SU-DHL-6 (cell line): Measurements from ENCODE around the gene TEX35.

ENCODE experiments used
- H2AFZ ChIP-seq: fragments of 200-600 bp; sonication (generic); 2 replicates; pipeline ENCODE4 v1.6.1; 2014; ENCODE audit warnings: low read depth, mild to moderate bottlenecking, moderate library complexity, mixed read lengths, antibody characterized with exemption, low read length; ENCODE audit not compliant: severe bottlenecking
- H3F3A ChIP-seq: fragments of 200-600 bp; shearing (Covaris generic); 2 replicates; pipeline ENCODE4 v1.6.0; 2016; ENCODE audit warnings: antibody characterized with exemption, mild to moderate bottlenecking; ENCODE audit not compliant: insufficient read depth
- H3K27ac ChIP-seq: fragments of 200-600 bp; sonication (generic); 2 replicates; pipeline ENCODE4 v1.5.1; 2016; ENCODE audit warnings: low read depth, mild to moderate bottlenecking, low read length, moderate library complexity, mixed read lengths
- H3K27me3 ChIP-seq: fragments of 200-600 bp; sonication (generic), shearing (Covaris generic); 2 replicates; pipeline ENCODE4 v1.6.0; 2014; ENCODE audit warnings: mild to moderate bottlenecking, low read length
- H3K36me3 ChIP-seq: fragments of 200-600 bp; sonication (generic); 2 replicates; pipeline ENCODE4 v1.6.1; 2014; ENCODE audit warnings: mild to moderate bottlenecking, low read length, mixed read lengths
- H3K4me2 ChIP-seq: fragments of 300-600, 200-600 bp; shearing (Covaris generic), sonication (generic); 2 replicates; pipeline ENCODE4 v1.6.0; 2014; ENCODE audit warnings: low read length, low read depth, mild to moderate bottlenecking; ENCODE audit not compliant: poor library complexity, severe bottlenecking
- H3K4me3 ChIP-seq: fragments of 200-600 bp; sonication (generic); 2 replicates; pipeline ENCODE4 v1.5.1; 2014; ENCODE audit warnings: antibody characterized with exemption, low read length, mild to moderate bottlenecking, mixed read lengths; ENCODE audit not compliant: insufficient read depth, poor library complexity, severe bottlenecking
- H3K79me2 ChIP-seq: fragments of 200-600 bp; sonication (generic); 2 replicates; pipeline ENCODE4 v1.6.1; 2014; ENCODE audit warnings: mild to moderate bottlenecking, low read length, moderate library complexity; ENCODE audit not compliant: insufficient read depth
- H3K9ac ChIP-seq: fragments of 200-600 bp; sonication (generic); 2 replicates; pipeline ENCODE4 v1.7.0; 2014; ENCODE audit warnings: mild to moderate bottlenecking, low read length
- H3K9me2 ChIP-seq: fragments of 200-600 bp; sonication (generic); replicated peaks from 2 replicates; pipeline ENCODE4 v1.6.1; 2014; ENCODE audit warnings: low read length; ENCODE audit not compliant: insufficient read depth
- H3K9me3 ChIP-seq: fragments of 200-600 bp; sonication (generic); 2 replicates; pipeline ENCODE4 v1.6.1; 2014; ENCODE audit warnings: low read length, mixed read lengths; ENCODE audit not compliant: insufficient read depth
- H4K20me1 ChIP-seq: fragments of 200-600 bp; sonication (generic); 2 replicates; pipeline ENCODE4 v1.6.1; 2014; ENCODE audit warnings: low read depth, mild to moderate bottlenecking, antibody characterized with exemption, low read length, moderate library complexity, mixed read lengths
- EZH2phosphoT487 ChIP-seq: fragments of 200-600 bp; sonication (generic), shearing (Covaris generic); conservative IDR thresholded peaks from 2 replicates; pipeline ENCODE4 v1.6.1; 2018; ENCODE audit warnings: mild to moderate bottlenecking, antibody characterized with exemption, low read length, moderate library complexity, mixed read lengths
- TF ChIP-seq, protein P1 (sequence below): fragments of 200-600 bp; sonication (generic); IDR thresholded peaks from one replicate; pipeline ENCODE4 v1.5.1; 2017; ENCODE audit warnings: antibody characterized with exemption, mild to moderate bottlenecking, low read length, moderate library complexity; ENCODE audit not compliant: insufficient read depth, poor library complexity, severe bottlenecking

The TEX35 gene

DNA sequence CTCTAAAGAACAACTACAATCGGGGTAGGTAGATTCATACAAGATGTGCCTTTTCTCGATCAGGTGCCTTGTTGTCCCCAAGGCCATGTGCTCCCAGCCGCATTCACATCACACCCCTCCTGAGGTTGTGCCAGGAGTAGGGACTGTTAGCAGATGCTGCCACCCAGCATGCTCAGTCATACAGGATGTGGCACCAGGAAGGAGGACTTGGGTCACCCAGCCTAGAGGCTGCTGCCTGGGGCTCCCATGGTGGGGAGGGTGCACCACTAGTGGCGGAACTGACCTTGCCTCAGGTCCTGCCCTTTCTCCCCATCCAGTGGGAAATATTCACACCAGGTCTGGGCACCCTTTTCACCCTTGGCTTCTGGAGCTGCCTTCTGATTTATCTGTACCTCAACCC lies 8.3 kb downstream of the TEX35 start:
- Histone ChIP-seq H3K9ac (no peak overlapping the region), H3F3A (no peaks in the 10 kb centered on the region), H3K9me2 (no peaks in the 10 kb centered on the region), H2AFZ (no peak overlapping the region), H3K27me3 (0 out of 2 replicates have a peak, but pooled peaks cover 3% of the 10 kb centered on the region), H3K36me3 (no peaks in the 10 kb centered on the region), H3K4me3 (no peak overlapping the region), H3K4me2 (no peak overlapping the region), H4K20me1 (no peaks in the 10 kb centered on the region), H3K79me2 (no peaks in the 10 kb centered on the region), H3K9me3 (no peaks in the 10 kb centered on the region), H3K27ac (no peak overlapping the region)
- TF ChIP-seq, protein P1, sequence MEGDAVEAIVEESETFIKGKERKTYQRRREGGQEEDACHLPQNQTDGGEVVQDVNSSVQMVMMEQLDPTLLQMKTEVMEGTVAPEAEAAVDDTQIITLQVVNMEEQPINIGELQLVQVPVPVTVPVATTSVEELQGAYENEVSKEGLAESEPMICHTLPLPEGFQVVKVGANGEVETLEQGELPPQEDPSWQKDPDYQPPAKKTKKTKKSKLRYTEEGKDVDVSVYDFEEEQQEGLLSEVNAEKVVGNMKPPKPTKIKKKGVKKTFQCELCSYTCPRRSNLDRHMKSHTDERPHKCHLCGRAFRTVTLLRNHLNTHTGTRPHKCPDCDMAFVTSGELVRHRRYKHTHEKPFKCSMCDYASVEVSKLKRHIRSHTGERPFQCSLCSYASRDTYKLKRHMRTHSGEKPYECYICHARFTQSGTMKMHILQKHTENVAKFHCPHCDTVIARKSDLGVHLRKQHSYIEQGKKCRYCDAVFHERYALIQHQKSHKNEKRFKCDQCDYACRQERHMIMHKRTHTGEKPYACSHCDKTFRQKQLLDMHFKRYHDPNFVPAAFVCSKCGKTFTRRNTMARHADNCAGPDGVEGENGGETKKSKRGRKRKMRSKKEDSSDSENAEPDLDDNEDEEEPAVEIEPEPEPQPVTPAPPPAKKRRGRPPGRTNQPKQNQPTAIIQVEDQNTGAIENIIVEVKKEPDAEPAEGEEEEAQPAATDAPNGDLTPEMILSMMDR = no peak

DNA sequence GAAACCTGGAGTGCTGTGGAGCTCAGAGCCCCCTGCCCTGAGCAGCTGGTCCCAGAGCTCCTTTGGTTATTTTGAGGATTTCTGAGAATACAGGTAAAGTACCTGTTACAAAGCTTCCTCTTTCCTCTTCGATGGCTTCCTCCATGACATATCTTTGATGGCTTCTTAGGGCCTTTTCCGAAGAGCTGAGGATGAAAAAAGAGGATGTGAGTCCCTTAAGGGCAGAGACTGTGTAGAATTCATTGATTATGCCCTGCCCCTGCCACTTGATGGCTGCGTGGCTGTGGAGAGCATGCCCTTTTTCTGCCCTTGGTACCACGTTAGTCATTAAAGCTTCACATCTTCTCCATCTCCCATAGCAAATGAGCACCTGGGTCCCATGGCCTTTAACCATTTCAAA lies 14.2 kb downstream of the TEX35 start:
- H3K27me3 ChIP-seq = no peaks in the 10 kb centered on the region
- no peak overlapping the region for H2AFZ ChIP-seq
- TF ChIP-seq, protein P1 = no peak
- no peak for TF ChIP-seq EZH2phosphoT487
- no peak overlapping the region for H3K4me3 ChIP-seq
- no peaks in the 10 kb centered on the region for H3K79me2 ChIP-seq
- H4K20me1 ChIP-seq = no peaks in the 10 kb centered on the region
- H3K9me2 ChIP-seq = no peaks in the 10 kb centered on the region
- H3K27ac ChIP-seq = no peak overlapping the region
- H3K36me3 ChIP-seq = no peaks in the 10 kb centered on the region
- no peaks in the 10 kb centered on the region for H3K9me3 ChIP-seq
- H3F3A ChIP-seq = no peaks in the 10 kb centered on the region
- no peak overlapping the region for H3K9ac ChIP-seq
- no peak overlapping the region for H3K4me2 ChIP-seq

DNA sequence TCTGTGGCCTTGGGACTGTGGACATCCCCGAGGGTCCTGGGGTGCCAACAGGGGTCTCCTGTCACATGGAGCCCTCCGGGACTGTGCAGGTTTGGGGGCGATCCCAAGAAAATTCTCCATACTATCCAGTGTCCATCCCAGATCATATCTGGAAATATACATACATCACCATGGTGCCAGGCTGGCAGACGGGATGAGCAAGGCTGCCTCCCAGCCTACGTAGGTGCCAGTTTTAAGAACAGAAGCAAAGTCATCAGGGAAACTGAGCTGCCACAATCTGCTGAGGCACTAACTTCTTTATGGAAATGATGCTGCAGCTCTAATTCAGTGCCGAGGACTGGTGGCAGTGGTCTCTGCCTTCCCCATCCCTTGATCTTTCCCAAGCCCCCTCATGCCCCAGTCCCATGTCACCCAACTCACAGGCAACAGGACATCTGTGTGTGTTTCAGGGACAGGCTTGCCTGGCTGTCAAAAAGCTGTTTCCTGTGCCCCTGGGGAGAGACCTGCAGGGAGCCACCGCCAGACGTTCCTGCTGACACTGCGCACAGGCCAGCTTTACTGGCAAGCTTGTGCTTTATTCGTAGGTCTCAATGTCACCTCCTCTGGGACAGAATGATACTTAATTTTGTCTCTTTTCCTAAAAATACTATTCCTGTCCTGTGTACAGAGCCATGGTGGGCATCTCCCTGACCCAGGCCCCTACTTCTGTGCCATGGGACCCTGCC lies 15.5 kb downstream of the TEX35 start:
- Histone ChIP-seq H3K27me3 (no peaks in the 10 kb centered on the region), H3K36me3 (no peaks in the 10 kb centered on the region), H2AFZ (no peak overlapping the region), H3K9me3 (no peaks in the 10 kb centered on the region), H4K20me1 (no peaks in the 10 kb centered on the region), H3K79me2 (no peaks in the 10 kb centered on the region), H3K9ac (no peak overlapping the region), H3K4me3 (no peak overlapping the region), H3F3A (no peaks in the 10 kb centered on the region), H3K9me2 (no peaks in the 10 kb centered on the region), H3K4me2 (no peak overlapping the region), H3K27ac (no peak overlapping the region)
- TF ChIP-seq, protein P1 = no peak
- TF ChIP-seq EZH2phosphoT487 = no peak
